Measurements from ENCODE around the gene NEUROG2. TPM values are rescaled to one million over a fixed set of nuclear protein-coding genes. Genes with fewer than 3 reads are reported as not detected.

The NEUROG2 gene
- total RNA-seq, 2 experiments from 2014 or later = not detected

- no peak for ATAC-seq (ENCODE audit: poor library complexity)
- intact Hi-C loops (cut with DNase I, micrococcal nuclease) = loop anchor here (5.0 kb wide), 2 partner anchors 117 to 288 kb away; partner anchors contain the start of genes AP1AR (in 2 of the 2), LARP7 (in 1 of the 2) and ZGRF1 (in 1 of the 2)
- DNase-seq = peak in 1 of 14 experiments; percentile 15
These were observed 4.0 kb upstream of the NEUROG2 start for GRCh38 chr4:112519689-112520597.

GRCh38 chr4:112518675-112519074 lies 2.7 kb upstream of the NEUROG2 start:
- intact Hi-C loops (cut with DNase I, micrococcal nuclease) = no loop called here
- H3K27ac ChIP-seq (ENCODE audit: low read depth in 1 of 2, low read length in 2 of 2) = no peak overlapping the region
- peak overlapping the region; percentile 9 for H3K4me3 Mint-ChIP-seq
- H3K4me1 Mint-ChIP-seq (ENCODE audit: low read depth) = peaks cover 90% of the 10 kb centered on the region
- peaks cover 100% of the 10 kb centered on the region for H3K27me3 Mint-ChIP-seq
- peaks cover 83 to 96% of the 10 kb centered on the region in 2 experiments for H3K27me3 ChIP-seq (ENCODE audit: control insufficient read depth in 1 of 2, insufficient read depth in 2 of 2, low read length in 2 of 2)
- peaks cover 6% of the 10 kb centered on the region for H3K9me3 Mint-ChIP-seq
- peaks cover 64% of the 10 kb centered on the region for H3K4me1 ChIP-seq (ENCODE audit: insufficient read depth, low read length)
- no peak for TF ChIP-seq CTCF (IDR thresholded peaks at IDR 0.05)
- H3K4me3 ChIP-seq (ENCODE audit: low read length) = no peak overlapping the region
- no peaks in the 10 kb centered on the region for H3K36me3 ChIP-seq (ENCODE audit: insufficient read depth, low read length)
- no peak overlapping the region for H3K27ac Mint-ChIP-seq
- POLR2A ChIA-PET = no interaction called here
- H3K9me3 ChIP-seq (ENCODE audit: control insufficient read depth in 1 of 2, insufficient read depth in 1 of 2, low read length in 2 of 2) = peaks cover 9 to 46% of the 10 kb centered on the region in 2 experiments
- no peak for DNase-seq
- CTCF ChIA-PET = interaction anchor here (1.0 kb wide), 1 partner anchor 16 kb away, joined by 4 read pairs; no protein-coding TSS in a partner anchor
- no peak for ATAC-seq (ENCODE audit: poor library complexity)
- H3K36me3 Mint-ChIP-seq (ENCODE audit: low read depth) = no peaks in the 10 kb centered on the region

More at GRCh38 chr4:112519689-112520597, 4.0 kb upstream of the NEUROG2 start:
- no peak overlapping the region for H3K27ac ChIP-seq (ENCODE audit: low read depth in 1 of 2, low read length in 2 of 2)
- TF ChIP-seq CTCF (IDR thresholded peaks at IDR 0.05) = no peak
- Mint-ChIP-seq H3K4me3 (no peak overlapping the region), H3K27me3 (peaks cover 96% of the 10 kb centered on the region), H3K9me3 (peaks cover 6% of the 10 kb centered on the region), H3K4me1 (ENCODE audit: low read depth) (peaks cover 88% of the 10 kb centered on the region), H3K36me3 (ENCODE audit: low read depth) (no peaks in the 10 kb centered on the region), H3K27ac (no peak overlapping the region)
- peaks cover 75 to 89% of the 10 kb centered on the region in 2 experiments for H3K27me3 ChIP-seq (ENCODE audit: control insufficient read depth in 1 of 2, insufficient read depth in 2 of 2, low read length in 2 of 2)
- H3K4me1 ChIP-seq (ENCODE audit: insufficient read depth, low read length) = peaks cover 60% of the 10 kb centered on the region
- H3K9me3 ChIP-seq (ENCODE audit: control insufficient read depth in 1 of 2, insufficient read depth in 1 of 2, low read length in 2 of 2) = peaks cover 9 to 39% of the 10 kb centered on the region in 2 experiments
- ChIA-PET POLR2A (interaction anchor here (1.6 kb wide), 1 partner anchor 234 kb away, joined by 3 read pairs; the partner anchor contains the start of gene TIFA), CTCF (interaction anchor here (0.8 kb wide), 1 partner anchor 10 kb away, joined by 3 read pairs; no protein-coding TSS in a partner anchor)
- H3K4me3 ChIP-seq (ENCODE audit: low read length) = no peak overlapping the region
- no peaks in the 10 kb centered on the region for H3K36me3 ChIP-seq (ENCODE audit: insufficient read depth, low read length)

- TF ChIP-seq CTCF (IDR thresholded peaks at IDR 0.05) = no peak
- no peak for DNase-seq
- CTCF ChIA-PET = interaction anchor here (1.0 kb wide), 1 partner anchor 15 kb away, joined by 4 read pairs; no protein-coding TSS in a partner anchor
These were observed 1.9 kb upstream of the NEUROG2 start for GRCh38 chr4:112517911-112518310.

More at GRCh38 chr4:112517911-112518310, 1.9 kb upstream of the NEUROG2 start:
- H3K27me3 ChIP-seq (ENCODE audit: control insufficient read depth in 1 of 2, insufficient read depth in 2 of 2, low read length in 2 of 2) = peaks cover 84 to 98% of the 10 kb centered on the region in 2 experiments
- Mint-ChIP-seq H3K27ac (no peak overlapping the region), H3K4me3 (peak overlapping the region; percentile 52), H3K4me1 (ENCODE audit: low read depth) (peaks cover 83% of the 10 kb centered on the region), H3K9me3 (peaks cover 6% of the 10 kb centered on the region), H3K36me3 (ENCODE audit: low read depth) (no peaks in the 10 kb centered on the region), H3K27me3 (peaks cover 100% of the 10 kb centered on the region)
- ATAC-seq (ENCODE audit: poor library complexity) = no peak
- H3K36me3 ChIP-seq (ENCODE audit: insufficient read depth, low read length) = no peaks in the 10 kb centered on the region
- H3K9me3 ChIP-seq (ENCODE audit: control insufficient read depth in 1 of 2, insufficient read depth in 1 of 2, low read length in 2 of 2) = peaks cover 9 to 42% of the 10 kb centered on the region in 2 experiments
- H3K4me3 ChIP-seq (ENCODE audit: low read length) = no peak overlapping the region
- intact Hi-C loops (cut with DNase I, micrococcal nuclease) = no loop called here
- no peak overlapping the region for H3K27ac ChIP-seq (ENCODE audit: low read depth in 1 of 2, low read length in 2 of 2)
- POLR2A ChIA-PET = interaction anchor here (2.4 kb wide), 1 partner anchor 232 kb away, joined by 5 read pairs; the partner anchor contains the start of gene TIFA
- H3K4me1 ChIP-seq (ENCODE audit: insufficient read depth, low read length) = peaks cover 56% of the 10 kb centered on the region

Data from CD4-positive, alpha-beta T cell (primary cell).